ENCODE results near the gene F2. TPM values are rescaled to one million over a fixed set of nuclear protein-coding genes. Genes with fewer than 3 reads are reported as not detected.

F2 gene
- total and polyA plus RNA-seq, 2 of the 13 experiments (the other 11 are each of a cell fraction or from before 2014, with no cell fraction given): 330 to 801 TPM

- TF ChIP-seq USF2 (IDR thresholded peaks at IDR 0.05; ENCODE audit: low read depth, low read length) (no peak), USF2 (CRISPR knock-in tag; IDR thresholded peaks at IDR 0.05; ENCODE audit: borderline replicate concordance) (no peak), ZBTB21 (CRISPR knock-in tag; IDR thresholded peaks at IDR 0.05) (peak; percentile 39; the same call in 1 of the 2 replicates), ZNF3 (CRISPR knock-in tag; IDR thresholded peaks at IDR 0.05) (no peak), DMTF1 (CRISPR knock-in tag; IDR thresholded peaks at IDR 0.05) (no peak), ZNF550 (CRISPR knock-in tag; IDR thresholded peaks at IDR 0.05; ENCODE audit: borderline replicate concordance) (no peak), CTCF (CRISPR knock-in tag; IDR thresholded peaks at IDR 0.05) (no peak), ELF1 (CRISPR knock-in tag; IDR thresholded peaks at IDR 0.05) (no peak), HIC2 (CRISPR knock-in tag; IDR thresholded peaks at IDR 0.05; ENCODE audit: low read depth) (peak; percentile 79), HNRNPUL1 (IDR thresholded peaks at IDR 0.05; ENCODE audit: low read depth, low read length) (no peak), HNRNPLL (IDR thresholded peaks at IDR 0.05; ENCODE audit: low read depth, low read length, poor library complexity, severe bottlenecking) (no peak), ZNF652 (CRISPR knock-in tag; IDR thresholded peaks at IDR 0.05; ENCODE audit: borderline replicate concordance, low read depth) (no peak; the same call in 1 of the 2 replicates), ZNF713 (CRISPR knock-in tag; IDR thresholded peaks at IDR 0.05) (no peak), ZNF180 (CRISPR knock-in tag; IDR thresholded peaks at IDR 0.05; ENCODE audit: borderline replicate concordance, low read depth) (peak; percentile 55; the same call in 1 of the 2 replicates), SAFB2 (CRISPR knock-in tag; IDR thresholded peaks at IDR 0.05; ENCODE audit: borderline replicate concordance, low read depth) (no peak), PHB2 (IDR thresholded peaks at IDR 0.05; ENCODE audit: partially characterized antibody) (no peak), TRIM22 (IDR thresholded peaks at IDR 0.05) (no peak), ATF1 (CRISPR knock-in tag; IDR thresholded peaks at IDR 0.05) (no peak), ZNF577 (CRISPR knock-in tag; IDR thresholded peaks at IDR 0.05; ENCODE audit: borderline replicate concordance, low read depth) (no peak)
Measured at GRCh38 chr11:46695345-46696211, 23.4 kb upstream of the F2 start (continued).
